HCT116 (cell line): ENCODE measurements around the gene SLC39A1. TPM values are rescaled to one million over a fixed set of nuclear protein-coding genes. Genes with fewer than 3 reads are reported as not detected.

Experiments used
- ATAC-seq: fragments of 200-7000 bp; cut with Tn5 transposase; 2 replicates; pipeline ENCODE4 v1.9.1; 2020; ENCODE audit warnings: mild to moderate bottlenecking, moderate library complexity
- BruUV-seq: library from RNA; stranded (reverse); fragments of 400-500 nt; replicated peaks from 2 replicates; lab custom pipeline; 2021; lab: Mats Ljungman, UMichigan
- CTCF ChIA-PET: fragments of 300-600 bp; sonication (Branson Sonifier 250); formaldehyde crosslinking; loops from one replicate; lab custom pipeline; 2021; ENCODE audit warnings: antibody characterized with exemption; lab: Charles Lee
- POLR2A ChIA-PET: fragments of 300-600, 350-600 bp; sonication (Branson Sonifier 250); formaldehyde crosslinking; loops from one replicate; lab custom pipeline; 2021; ENCODE audit warnings: antibody characterized with exemption; lab: Charles Lee
- RAD21 ChIA-PET, 2 experiments: fragments of 300-600 bp; sonication (Branson Sonifier 250); formaldehyde crosslinking; loops; one replicate each; lab custom pipeline; 2023; ENCODE audit warnings: low total read pairs in 2 of 2; ENCODE audit not compliant: uncharacterized antibody in 2 of 2, unreplicated experiment in 2 of 2, low non-redundant PET in 1 of 2; lab: Charles Lee
- DNase-seq: peaks from one replicate; pipeline ENCODE4 v3.0.0-alpha.2; 2010; ENCODE audit warnings: low read depth, low spot score
- H2AFZ ChIP-seq: fragments of 200-600 bp; shearing (Covaris generic), sonication (generic); 2 replicates; pipeline ENCODE4 v1.6.1; 2017; ENCODE audit warnings: low read depth, mixed run types, mixed read lengths, antibody characterized with exemption, low read length; ENCODE audit not compliant: poor library complexity, severe bottlenecking
- H3K27ac ChIP-seq: 2 replicates; pipeline ENCODE4 v1.5.1; 2012; ENCODE audit warnings: low read depth, low read length
- H3K27me3 ChIP-seq: fragments of 200-600 bp; sonication (generic); 2 replicates; pipeline ENCODE4 v1.6.1; 2016; ENCODE audit warnings: mixed run types, low read length, mixed read lengths; ENCODE audit not compliant: insufficient read depth
- H3K36me3 ChIP-seq, 2 experiments: fragments of 200-500 bp in 1 of 2; fragments of 200-600 bp in 1 of 2; sonication (Bioruptor generic) in 1 of 2; sonication (generic) in 1 of 2; 2 replicates each; pipeline versions ENCODE4 v1.5.1 to v1.6.1; 2014 to 2016; ENCODE audit warnings: low read length in 2 of 2, inconsistent platforms in 1 of 2, mixed read lengths in 1 of 2, mixed run types in 1 of 2; ENCODE audit not compliant: insufficient read depth in 2 of 2, control insufficient read depth in 1 of 2
- H3K4me1 ChIP-seq, 2 experiments: fragments of 200-600 bp in 1 of 2; sonication (generic) in 1 of 2; 2 replicates each; pipeline versions ENCODE4 v1.5.1 to v1.6.1; 2012 to 2017; ENCODE audit warnings: low read length in 2 of 2, inconsistent platforms in 1 of 2, mild to moderate bottlenecking in 1 of 2, mixed read lengths in 1 of 2, mixed run types in 1 of 2, moderate library complexity in 1 of 2; ENCODE audit not compliant: insufficient read depth in 2 of 2, control insufficient read depth in 1 of 2
- H3K4me2 ChIP-seq: fragments of 200-600 bp; sonication (generic); 2 replicates; pipeline ENCODE4 v1.6.1; 2017; ENCODE audit warnings: mixed run types, low read length, mixed read lengths
- H3K4me3 ChIP-seq, 2 experiments: fragments of 200-600 bp in 1 of 2; sonication (generic) in 1 of 2; replicated peaks in 1 of 2; 2 replicates each; pipeline ENCODE4 v1.5.1; 2011 to 2016; ENCODE audit warnings: low read length in 2 of 2, control low read depth in 1 of 2, low read depth in 1 of 2, mild to moderate bottlenecking in 1 of 2, mixed read lengths in 1 of 2, mixed run types in 1 of 2
- H3K79me2 ChIP-seq: fragments of 200-600 bp; sonication (generic); 2 replicates; pipeline ENCODE4 v1.6.1; 2017; ENCODE audit warnings: mild to moderate bottlenecking, mixed run types, low read length, moderate library complexity, mixed read lengths; ENCODE audit not compliant: insufficient read depth
- H3K9ac ChIP-seq: fragments of 200-600 bp; sonication (generic); 2 replicates; pipeline ENCODE4 v1.6.1; 2016; ENCODE audit warnings: low read length, mixed read lengths
- H3K9me2 ChIP-seq: fragments of 200-600 bp; sonication (generic), shearing (Covaris generic); 2 replicates; pipeline ENCODE4 v1.6.1; 2017; ENCODE audit warnings: mixed run types, mild to moderate bottlenecking, moderate library complexity; ENCODE audit not compliant: insufficient read depth
- H3K9me3 ChIP-seq, 2 experiments: fragments of 200-500 bp in 1 of 2; fragments of 200-600 bp in 1 of 2; sonication (Bioruptor generic) in 1 of 2; sonication (generic) in 1 of 2; 2 replicates each; pipeline ENCODE4 v1.6.1; 2014 to 2017; ENCODE audit warnings: low read length in 2 of 2, mixed read lengths in 2 of 2, inconsistent platforms in 1 of 2, low read depth in 1 of 2, mild to moderate bottlenecking in 1 of 2, mixed run types in 1 of 2, moderate library complexity in 1 of 2; ENCODE audit not compliant: control insufficient read depth in 1 of 2, insufficient read depth in 1 of 2
- H4K20me1 ChIP-seq: fragments of 200-600 bp; sonication (generic), shearing (Covaris generic); 2 replicates; pipeline ENCODE4 v1.6.1; 2017; ENCODE audit warnings: mixed run types, mild to moderate bottlenecking, moderate library complexity; ENCODE audit not compliant: insufficient read depth
- ATF3 ChIP-seq: IDR thresholded peaks from 2 replicates; pipeline ENCODE4 v1.6.1; 2012
- CBX3 ChIP-seq: IDR thresholded peaks from 2 replicates; pipeline ENCODE4 v1.6.1; 2012; ENCODE audit warnings: low read depth
- CEBPB ChIP-seq: IDR thresholded peaks from 2 replicates; pipeline ENCODE4 v1.6.1; 2012; ENCODE audit warnings: low read depth
- EGR1 ChIP-seq: IDR thresholded peaks from 2 replicates; pipeline ENCODE4 v1.6.1; 2012; ENCODE audit warnings: low read depth
- ELF1 ChIP-seq: IDR thresholded peaks from 2 replicates; pipeline ENCODE4 v1.6.1; 2012; ENCODE audit warnings: low read depth, borderline replicate concordance
- FOSL1 ChIP-seq: IDR thresholded peaks from 2 replicates; pipeline ENCODE4 v1.6.1; 2012; ENCODE audit warnings: low read depth
- JUND ChIP-seq: IDR thresholded peaks from 2 replicates; pipeline ENCODE4 v1.6.1; 2012
- POLR2AphosphoS5 ChIP-seq: IDR thresholded peaks from 2 replicates; pipeline ENCODE4 v1.6.1; 2011; ENCODE audit warnings: mild to moderate bottlenecking, low read depth, low read length, moderate library complexity
- SP1 ChIP-seq: IDR thresholded peaks from 2 replicates; pipeline ENCODE4 v1.6.1; 2012; ENCODE audit warnings: low read depth
- SRF ChIP-seq: IDR thresholded peaks from 2 replicates; pipeline ENCODE4 v1.6.1; 2012; ENCODE audit warnings: low read depth
- TCF7L2 ChIP-seq: IDR thresholded peaks from 2 replicates; pipeline ENCODE4 v1.7.0; 2011; ENCODE audit warnings: borderline replicate concordance, inconsistent platforms; ENCODE audit not compliant: insufficient read depth, insufficient read length; ENCODE audit errors: extremely low read depth
- YY1 ChIP-seq: IDR thresholded peaks from 2 replicates; pipeline ENCODE4 v1.6.1; 2011; ENCODE audit warnings: low read length, low read depth, moderate library complexity, mild to moderate bottlenecking; ENCODE audit not compliant: insufficient replicate concordance; ENCODE audit errors: extremely low read depth
- ZBTB33 ChIP-seq: IDR thresholded peaks from 2 replicates; pipeline ENCODE4 v1.6.1; 2011; ENCODE audit warnings: mild to moderate bottlenecking, low read length, moderate library complexity; ENCODE audit not compliant: insufficient replicate concordance; ENCODE audit errors: extremely low read depth
- ZNF274 ChIP-seq: fragments of 200-500 bp; sonication (Bioruptor generic); IDR thresholded peaks from 2 replicates; pipeline ENCODE4 v1.6.1; 2014; ENCODE audit warnings: mild to moderate bottlenecking, low read depth, low read length, inconsistent platforms
- intact Hi-C: fragments of 100-400 bp; cut with micrococcal nuclease; formaldehyde crosslinking; loops from 2 replicates; pipeline ENCODE4 v1.10.0; 2022
- total RNA-seq: library from RNA; stranded (reverse); gene quantifications from one replicate; pipeline ENCODE4 v1.2.1, GENCODE V29; 2021; ENCODE audit not compliant: unreplicated experiment

SLC39A1 gene
- total RNA-seq, 1 experiment from 2014 or later = 51.5 TPM

- peak overlapping the region; percentile 94 for H3K27ac ChIP-seq
- H3K4me1 ChIP-seq = peaks cover 12 to 30% of the 10 kb centered on the region in 2 experiments; a peak in 3 of 4 replicates
- no peaks in the 10 kb centered on the region for H4K20me1 ChIP-seq
- BruUV-seq = no TSS peak
- ATAC-seq (peak; percentile 23), DNase-seq (no peak)
- ChIA-PET RAD21 (no interaction called here), POLR2A (interaction anchor here (1.6 to 2.7 kb wide), 2 partner anchors 13 to 33 kb away, joined by 3 to 7 read pairs; partner anchors contain the start of gene RPS27), CTCF (interaction anchor here (1.5 kb wide), 1 partner anchor 10 kb away, joined by 7 read pairs; the partner anchor contains the start of gene CREB3L4)
- peak overlapping the region; percentile 64 to 88 for H3K4me3 ChIP-seq
- H3K27me3 ChIP-seq = no peaks in the 10 kb centered on the region
- peaks cover 7 to 15% of the 10 kb centered on the region in 2 experiments; a peak in 2 of 4 replicates for H3K36me3 ChIP-seq
- H3K9me3 ChIP-seq = no peaks in the 10 kb centered on the region
- H2AFZ ChIP-seq = no peak overlapping the region
- H3K4me2 ChIP-seq = peak overlapping the region; percentile 87
- no peak for TF ChIP-seq EGR1
- no peak for TF ChIP-seq SP1
- no peak for TF ChIP-seq SRF
- no peak for TF ChIP-seq FOSL1
- TF ChIP-seq ELF1 = no peak
- no peak for TF ChIP-seq CEBPB
- TF ChIP-seq POLR2AphosphoS5 = no peak
- TF ChIP-seq ZBTB33 = no peak
- TF ChIP-seq CBX3 = no peak
- TF ChIP-seq ZNF274 = no peak
- no peak for TF ChIP-seq JUND
- no peak for TF ChIP-seq TCF7L2
- no peak for TF ChIP-seq YY1
- TF ChIP-seq ATF3 = no peak
- H3K9ac ChIP-seq = peak overlapping the region; percentile 81
- no peaks in the 10 kb centered on the region for H3K9me2 ChIP-seq
- intact Hi-C loops = no loop called here
- peaks cover 70% of the 10 kb centered on the region for H3K79me2 ChIP-seq
Observed at GRCh38 chr1:153957744-153958110, 5.6 kb downstream of the SLC39A1 start.
